Loucy (cell line): ENCODE results near the gene RHEBL1.
A peak's percentile ranks its signal among the peaks of the same experiment; 100 is the strongest.

Experiments
- H2AFZ ChIP-seq: fragments of 200-600 bp; sonication (generic); 2 replicates; pipeline ENCODE4 v1.6.0; 2016; ENCODE audit warnings: antibody characterized with exemption, mild to moderate bottlenecking, low read length, moderate library complexity
- H3F3A ChIP-seq: fragments of 200-600 bp; 2 replicates; pipeline ENCODE4 v1.6.0; 2016; ENCODE audit warnings: antibody characterized with exemption, low read depth, mild to moderate bottlenecking
- H3K27me3 ChIP-seq: fragments of 200-600 bp; sonication (generic); 2 replicates; pipeline ENCODE4 v1.6.1; 2014; ENCODE audit warnings: low read length, mild to moderate bottlenecking; ENCODE audit not compliant: insufficient read depth, poor library complexity, severe bottlenecking
- H3K36me3 ChIP-seq: fragments of 200-600 bp; sonication (generic); 2 replicates; pipeline ENCODE4 v1.6.1; 2016; ENCODE audit warnings: low read length; ENCODE audit not compliant: insufficient read depth
- H3K4me1 ChIP-seq: fragments of 200-600 bp; sonication (generic); 2 replicates; pipeline ENCODE4 v1.5.1; 2014; ENCODE audit warnings: low read length, mild to moderate bottlenecking; ENCODE audit not compliant: insufficient read depth, poor library complexity, severe bottlenecking
- H3K4me2 ChIP-seq: fragments of 200-600 bp; sonication (generic); 2 replicates; pipeline ENCODE4 v1.6.0; 2014; ENCODE audit warnings: antibody characterized with exemption, low read length, low read depth, mild to moderate bottlenecking; ENCODE audit not compliant: poor library complexity, severe bottlenecking
- H3K4me3 ChIP-seq: fragments of 200-600 bp; sonication (generic); 2 replicates; pipeline ENCODE4 v1.5.1; 2014; ENCODE audit warnings: low read length, mild to moderate bottlenecking, mixed read lengths; ENCODE audit not compliant: poor library complexity, severe bottlenecking
- H3K79me2 ChIP-seq: fragments of 200-600 bp; sonication (generic); 2 replicates; pipeline ENCODE4 v1.6.1; 2014; ENCODE audit warnings: low read length; ENCODE audit not compliant: insufficient read depth
- H3K9ac ChIP-seq: fragments of 200-600 bp; sonication (generic); 2 replicates; pipeline ENCODE4 v1.6.0; 2014; ENCODE audit warnings: mild to moderate bottlenecking, low read depth, low read length, moderate library complexity; ENCODE audit not compliant: poor library complexity, severe bottlenecking
- H3K9me2 ChIP-seq: fragments of 200-600 bp; sonication (generic); replicated peaks from 2 replicates; pipeline ENCODE4 v1.6.1; 2016; ENCODE audit warnings: low read depth, low read length, mixed read lengths
- H3K9me3 ChIP-seq: fragments of 200-600 bp; sonication (generic); 2 replicates; pipeline ENCODE4 v1.6.1; 2014; ENCODE audit warnings: mild to moderate bottlenecking, antibody characterized with exemption, low read length, low read depth; ENCODE audit not compliant: insufficient read depth
- H4K20me1 ChIP-seq: fragments of 200-600 bp; sonication (generic); 2 replicates; pipeline ENCODE4 v1.6.0; 2014; ENCODE audit warnings: antibody characterized with exemption, low read length, mild to moderate bottlenecking; ENCODE audit not compliant: insufficient read depth, poor library complexity, severe bottlenecking
- EZH2phosphoT487 ChIP-seq: fragments of 200-600 bp; IDR thresholded peaks from 2 replicates; pipeline ENCODE4 v1.6.1; 2018; ENCODE audit warnings: antibody characterized with exemption, mild to moderate bottlenecking, moderate library complexity, borderline replicate concordance
- TF ChIP-seq, protein P1 (sequence below): fragments of 200-600 bp; sonication (generic); conservative IDR thresholded peaks from 2 replicates; pipeline ENCODE4 v1.5.1; 2014; ENCODE audit warnings: mild to moderate bottlenecking, antibody characterized with exemption, low read length

The RHEBL1 gene

DNA sequence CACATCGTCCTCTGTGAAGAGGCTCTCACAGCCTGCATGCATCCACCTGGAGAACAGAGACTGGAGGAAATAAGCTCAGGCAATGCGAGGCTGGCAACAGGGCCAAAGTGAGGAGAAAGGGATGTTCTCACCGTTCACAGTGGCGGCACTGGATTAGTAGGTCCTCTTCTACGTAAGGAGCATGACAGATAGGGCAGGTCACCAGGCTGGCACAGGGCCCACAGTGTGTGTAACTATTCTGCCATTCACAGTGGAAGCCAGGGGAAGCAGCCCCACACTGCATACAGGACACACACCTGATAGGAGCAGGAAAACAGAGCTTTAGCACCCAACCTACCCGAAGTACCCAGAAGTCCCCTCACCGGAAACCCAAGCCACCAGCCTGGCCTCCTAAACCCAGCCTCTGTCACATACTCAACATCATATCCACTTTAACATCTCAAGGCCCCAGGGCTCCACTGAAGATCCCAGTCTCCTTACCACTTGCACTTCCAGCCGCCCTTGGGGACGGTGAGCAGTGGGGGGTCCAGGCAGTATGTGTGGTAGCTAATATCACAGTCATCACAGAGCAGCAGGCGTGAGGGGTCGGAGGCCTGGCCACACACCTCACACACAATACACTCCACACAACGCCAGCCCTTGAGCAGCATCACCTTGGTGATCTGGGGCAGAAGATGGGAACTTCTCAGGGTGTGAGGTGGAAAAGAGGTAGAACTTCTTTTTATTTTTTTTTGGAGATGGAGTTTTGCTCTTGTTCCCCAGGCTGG, 23.5 kb downstream of the RHEBL1 start:
- Histone ChIP-seq H3K79me2 (peaks cover 5% of the 10 kb centered on the region; the same call in 1 of the 2 replicates), H3K4me2 (no peak overlapping the region), H3K27me3 (no peaks in the 10 kb centered on the region), H4K20me1 (peaks cover 18% of the 10 kb centered on the region), H3K36me3 (peaks cover 98% of the 10 kb centered on the region; the same call in 1 of the 2 replicates), H3F3A (no peaks in the 10 kb centered on the region), H3K9ac (no peak overlapping the region), H3K9me2 (no peaks in the 10 kb centered on the region), H2AFZ (no peak overlapping the region), H3K4me1 (no peaks in the 10 kb centered on the region), H3K4me3 (no peak overlapping the region), H3K9me3 (no peaks in the 10 kb centered on the region)
- no peak for TF ChIP-seq EZH2phosphoT487
- TF ChIP-seq, protein P1, sequence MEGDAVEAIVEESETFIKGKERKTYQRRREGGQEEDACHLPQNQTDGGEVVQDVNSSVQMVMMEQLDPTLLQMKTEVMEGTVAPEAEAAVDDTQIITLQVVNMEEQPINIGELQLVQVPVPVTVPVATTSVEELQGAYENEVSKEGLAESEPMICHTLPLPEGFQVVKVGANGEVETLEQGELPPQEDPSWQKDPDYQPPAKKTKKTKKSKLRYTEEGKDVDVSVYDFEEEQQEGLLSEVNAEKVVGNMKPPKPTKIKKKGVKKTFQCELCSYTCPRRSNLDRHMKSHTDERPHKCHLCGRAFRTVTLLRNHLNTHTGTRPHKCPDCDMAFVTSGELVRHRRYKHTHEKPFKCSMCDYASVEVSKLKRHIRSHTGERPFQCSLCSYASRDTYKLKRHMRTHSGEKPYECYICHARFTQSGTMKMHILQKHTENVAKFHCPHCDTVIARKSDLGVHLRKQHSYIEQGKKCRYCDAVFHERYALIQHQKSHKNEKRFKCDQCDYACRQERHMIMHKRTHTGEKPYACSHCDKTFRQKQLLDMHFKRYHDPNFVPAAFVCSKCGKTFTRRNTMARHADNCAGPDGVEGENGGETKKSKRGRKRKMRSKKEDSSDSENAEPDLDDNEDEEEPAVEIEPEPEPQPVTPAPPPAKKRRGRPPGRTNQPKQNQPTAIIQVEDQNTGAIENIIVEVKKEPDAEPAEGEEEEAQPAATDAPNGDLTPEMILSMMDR: no peak

DNA sequence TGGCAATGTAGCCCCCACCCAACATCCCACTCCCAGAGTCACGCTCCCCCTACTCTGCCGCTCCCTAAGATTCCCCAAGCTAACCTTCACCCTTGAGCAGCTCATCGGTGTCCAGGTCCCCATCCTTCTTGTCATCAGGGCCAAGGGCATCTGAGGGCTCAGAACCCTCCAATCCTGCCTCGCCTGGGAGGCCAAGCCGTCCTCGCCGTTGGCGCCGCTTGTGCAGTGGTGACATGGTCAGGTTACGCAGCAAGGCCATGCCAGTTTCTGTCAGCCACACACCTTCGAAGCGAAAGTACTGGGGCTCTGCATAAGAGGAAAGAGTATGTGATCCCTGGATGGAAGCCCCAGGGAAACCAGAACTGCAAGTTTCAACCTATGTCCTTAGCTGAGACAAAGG, 25.1 kb downstream of the RHEBL1 start:
- no peak overlapping the region for H3K4me2 ChIP-seq
- H3F3A ChIP-seq: no peaks in the 10 kb centered on the region
- H3K79me2 ChIP-seq: no peaks in the 10 kb centered on the region
- H2AFZ ChIP-seq: no peak overlapping the region
- H3K36me3 ChIP-seq: peaks cover 96% of the 10 kb centered on the region; the same call in 1 of the 2 replicates
- H3K9ac ChIP-seq: no peak overlapping the region
- no peaks in the 10 kb centered on the region for H3K9me2 ChIP-seq
- no peaks in the 10 kb centered on the region for H3K9me3 ChIP-seq
- H3K4me1 ChIP-seq: no peaks in the 10 kb centered on the region
- H4K20me1 ChIP-seq: peaks cover 9% of the 10 kb centered on the region
- no peak for TF ChIP-seq EZH2phosphoT487
- no peak overlapping the region for H3K4me3 ChIP-seq
- H3K27me3 ChIP-seq: no peaks in the 10 kb centered on the region

DNA sequence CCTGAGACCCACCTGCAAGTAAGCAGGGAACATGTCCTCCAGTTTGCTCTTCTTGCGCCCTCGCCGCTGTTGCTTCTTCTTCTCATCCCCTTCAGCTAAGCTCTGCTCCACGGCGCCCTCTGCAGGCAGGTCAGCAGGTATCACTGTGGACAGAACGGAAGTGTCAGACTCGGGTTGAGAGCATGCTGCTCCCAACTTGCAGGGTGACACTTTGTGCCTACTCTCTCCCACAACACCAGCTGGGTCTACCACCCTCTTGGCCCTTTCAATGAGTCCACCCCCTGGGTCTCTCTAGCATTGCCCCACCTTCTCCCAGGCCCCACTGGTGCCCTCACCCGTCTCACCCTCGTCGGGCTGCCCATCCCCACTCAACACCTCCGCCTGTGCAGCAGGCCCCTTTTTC, 25.9 kb downstream of the RHEBL1 start:
- no peak overlapping the region for H3K4me2 ChIP-seq
- no peaks in the 10 kb centered on the region for H3K4me1 ChIP-seq
- peaks cover 9% of the 10 kb centered on the region for H4K20me1 ChIP-seq
- H3F3A ChIP-seq: no peaks in the 10 kb centered on the region
- H3K9me3 ChIP-seq: no peaks in the 10 kb centered on the region
- no peak overlapping the region for H3K9ac ChIP-seq
- no peak overlapping the region for H2AFZ ChIP-seq
- no peaks in the 10 kb centered on the region for H3K9me2 ChIP-seq
- H3K4me3 ChIP-seq: no peak overlapping the region
- H3K79me2 ChIP-seq: no peaks in the 10 kb centered on the region
- H3K27me3 ChIP-seq: no peaks in the 10 kb centered on the region
- TF ChIP-seq, protein P1: peak; percentile 84
- no peak for TF ChIP-seq EZH2phosphoT487
- peaks cover 96% of the 10 kb centered on the region; the same call in 1 of the 2 replicates for H3K36me3 ChIP-seq
